MM.1S (cell line): ENCODE data around the gene MMS22L.

Experiments
- DNase-seq: peaks from one replicate; pipeline ENCODE4 v3.0.0-alpha.2; 2015
- H2AFZ ChIP-seq: fragments of 300-600 bp; sonication (generic); 2 replicates; pipeline ENCODE4 v1.6.0; 2016; ENCODE audit warnings: antibody characterized with exemption, low read length
- H3F3A ChIP-seq: fragments of 300-600 bp; sonication (generic); 2 replicates; pipeline ENCODE4 v1.6.1; 2016; ENCODE audit warnings: mild to moderate bottlenecking, antibody characterized with exemption, low read length, moderate library complexity, mixed read lengths; ENCODE audit not compliant: insufficient read depth
- H3K27ac ChIP-seq: fragments of 300-600 bp; sonication (generic); 2 replicates; pipeline ENCODE4 v1.5.1; 2016; ENCODE audit warnings: mild to moderate bottlenecking, low read length
- H3K27me3 ChIP-seq: fragments of 300-600 bp; sonication (generic); replicated peaks from 2 replicates; pipeline ENCODE4 v1.6.0; 2016; ENCODE audit warnings: low read length; ENCODE audit not compliant: insufficient read depth
- H3K36me3 ChIP-seq: fragments of 300-600 bp; sonication (generic); replicated peaks from 2 replicates; pipeline ENCODE4 v1.6.1; 2016; ENCODE audit warnings: mild to moderate bottlenecking, low read length, mixed read lengths; ENCODE audit not compliant: insufficient read depth
- H3K4me1 ChIP-seq: fragments of 300-600 bp; sonication (generic); 2 replicates; pipeline ENCODE4 v1.6.1; 2016; ENCODE audit warnings: low read length, mixed read lengths
- H3K4me2 ChIP-seq: fragments of 300-600 bp; sonication (generic); 2 replicates; pipeline ENCODE4 v1.6.0; 2016; ENCODE audit warnings: low read depth, low read length
- H3K4me3 ChIP-seq: fragments of 300-600 bp; sonication (generic); 2 replicates; pipeline ENCODE4 v1.5.1; 2016; ENCODE audit warnings: low read length, mixed read lengths
- H3K79me2 ChIP-seq: fragments of 300-600 bp; sonication (generic); 2 replicates; pipeline ENCODE4 v1.6.1; 2016; ENCODE audit warnings: mixed run types, low read length, mixed read lengths
- H3K9ac ChIP-seq: fragments of 300-600 bp; sonication (generic); 2 replicates; pipeline ENCODE4 v1.6.1; 2016; ENCODE audit warnings: low read length, mixed read lengths
- H3K9me2 ChIP-seq: fragments of 300-600 bp; sonication (generic); replicated peaks from 2 replicates; pipeline ENCODE4 v1.6.1; 2016; ENCODE audit warnings: mild to moderate bottlenecking, low read length, mixed read lengths; ENCODE audit not compliant: insufficient read depth
- H3K9me3 ChIP-seq: fragments of 300-600 bp; sonication (generic); replicated peaks from 2 replicates; pipeline ENCODE4 v1.6.1; 2016; ENCODE audit warnings: mild to moderate bottlenecking, low read length, mixed read lengths; ENCODE audit not compliant: insufficient read depth
- H4K20me1 ChIP-seq: fragments of 300-600 bp; sonication (generic); 2 replicates; pipeline ENCODE4 v1.6.1; 2016; ENCODE audit warnings: mild to moderate bottlenecking, low read length, moderate library complexity, mixed read lengths; ENCODE audit not compliant: insufficient read depth
- EZH2 ChIP-seq: fragments of 300-600 bp; sonication (generic); optimal IDR thresholded peaks from 2 replicates; pipeline ENCODE3; 2017; ENCODE audit warnings: low read depth, mild to moderate bottlenecking, antibody characterized with exemption, low read length, mixed read lengths
- EZH2phosphoT487 ChIP-seq: fragments of 300-600 bp; sonication (generic); IDR thresholded peaks from 2 replicates; pipeline ENCODE4 v1.6.1; 2018; ENCODE audit warnings: antibody characterized with exemption, low read length
- TF ChIP-seq, protein P1 (sequence below): fragments of 300-600 bp; sonication (generic); IDR thresholded peaks from 2 replicates; pipeline ENCODE4 v1.5.1; 2016; ENCODE audit warnings: antibody characterized with exemption, low read length, mixed read lengths

Gene MMS22L

GRCh38 chr6:97136626-97137358 lies 146.2 kb downstream of the MMS22L start:
- H3K79me2 ChIP-seq = no peaks in the 10 kb centered on the region
- H3K9me2 ChIP-seq = no peaks in the 10 kb centered on the region
- no peaks in the 10 kb centered on the region for H3K9me3 ChIP-seq
- no peaks in the 10 kb centered on the region for H3K4me1 ChIP-seq
- H3F3A ChIP-seq = no peaks in the 10 kb centered on the region
- no peaks in the 10 kb centered on the region for H3K27me3 ChIP-seq
- H3K4me3 ChIP-seq = no peak overlapping the region
- no peak overlapping the region for H3K27ac ChIP-seq
- H3K9ac ChIP-seq = no peak overlapping the region
- H2AFZ ChIP-seq = no peak overlapping the region
- no peaks in the 10 kb centered on the region for H4K20me1 ChIP-seq
- no peaks in the 10 kb centered on the region for H3K36me3 ChIP-seq
- no peak for TF ChIP-seq EZH2phosphoT487
- no peak for TF ChIP-seq EZH2
- TF ChIP-seq, protein P1, sequence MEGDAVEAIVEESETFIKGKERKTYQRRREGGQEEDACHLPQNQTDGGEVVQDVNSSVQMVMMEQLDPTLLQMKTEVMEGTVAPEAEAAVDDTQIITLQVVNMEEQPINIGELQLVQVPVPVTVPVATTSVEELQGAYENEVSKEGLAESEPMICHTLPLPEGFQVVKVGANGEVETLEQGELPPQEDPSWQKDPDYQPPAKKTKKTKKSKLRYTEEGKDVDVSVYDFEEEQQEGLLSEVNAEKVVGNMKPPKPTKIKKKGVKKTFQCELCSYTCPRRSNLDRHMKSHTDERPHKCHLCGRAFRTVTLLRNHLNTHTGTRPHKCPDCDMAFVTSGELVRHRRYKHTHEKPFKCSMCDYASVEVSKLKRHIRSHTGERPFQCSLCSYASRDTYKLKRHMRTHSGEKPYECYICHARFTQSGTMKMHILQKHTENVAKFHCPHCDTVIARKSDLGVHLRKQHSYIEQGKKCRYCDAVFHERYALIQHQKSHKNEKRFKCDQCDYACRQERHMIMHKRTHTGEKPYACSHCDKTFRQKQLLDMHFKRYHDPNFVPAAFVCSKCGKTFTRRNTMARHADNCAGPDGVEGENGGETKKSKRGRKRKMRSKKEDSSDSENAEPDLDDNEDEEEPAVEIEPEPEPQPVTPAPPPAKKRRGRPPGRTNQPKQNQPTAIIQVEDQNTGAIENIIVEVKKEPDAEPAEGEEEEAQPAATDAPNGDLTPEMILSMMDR = no peak
- no peak for DNase-seq
- no peak overlapping the region for H3K4me2 ChIP-seq

- Histone ChIP-seq H3K4me2 (no peak overlapping the region), H4K20me1 (no peaks in the 10 kb centered on the region), H3K36me3 (no peaks in the 10 kb centered on the region), H3K4me1 (no peaks in the 10 kb centered on the region), H3K9me3 (no peaks in the 10 kb centered on the region), H3K27ac (no peak overlapping the region), H3K79me2 (no peaks in the 10 kb centered on the region), H3K9ac (no peak overlapping the region), H3F3A (no peaks in the 10 kb centered on the region), H3K9me2 (no peaks in the 10 kb centered on the region), H2AFZ (no peak overlapping the region), H3K27me3 (no peaks in the 10 kb centered on the region), H3K4me3 (no peak overlapping the region)
- TF ChIP-seq, protein P1 = no peak
- TF ChIP-seq EZH2 (no peak), EZH2phosphoT487 (no peak)
- no peak for DNase-seq
These were observed 149.9 kb downstream of the MMS22L start for GRCh38 chr6:97133067-97133466.

DNA sequence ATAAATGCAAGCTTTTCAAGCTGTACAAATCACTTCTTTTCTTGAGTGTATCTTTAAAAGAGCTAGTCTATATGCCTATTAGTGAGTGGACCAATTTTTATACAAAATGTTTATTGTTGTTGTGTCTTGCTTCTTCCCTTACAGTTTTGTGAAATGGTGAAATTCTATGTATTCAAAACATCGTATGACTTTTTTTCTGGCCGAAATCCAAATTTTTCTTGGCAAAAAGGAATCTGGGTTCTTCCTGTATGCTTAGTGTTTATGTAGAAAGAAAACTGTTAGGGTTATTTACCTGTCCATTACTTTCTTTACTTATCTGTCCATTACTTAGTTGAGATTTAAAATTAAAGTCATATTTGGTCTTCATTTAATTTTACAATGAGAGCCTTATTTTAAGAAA lies 153.9 kb downstream of the MMS22L start:
- Histone ChIP-seq H3F3A (no peaks in the 10 kb centered on the region), H3K4me1 (no peaks in the 10 kb centered on the region), H3K36me3 (no peaks in the 10 kb centered on the region), H3K9me2 (no peaks in the 10 kb centered on the region), H3K9me3 (no peaks in the 10 kb centered on the region), H3K79me2 (no peaks in the 10 kb centered on the region), H3K4me3 (no peak overlapping the region), H3K4me2 (no peak overlapping the region), H3K9ac (no peak overlapping the region), H4K20me1 (no peaks in the 10 kb centered on the region), H2AFZ (no peak overlapping the region), H3K27me3 (no peaks in the 10 kb centered on the region), H3K27ac (no peak overlapping the region)
- DNase-seq = no peak
- TF ChIP-seq EZH2phosphoT487 (no peak), EZH2 (no peak)
- TF ChIP-seq, protein P1 = no peak
